Activated CD4-positive, alpha-beta T cell treated with anti-CD3 and anti-CD28 coated beads, Interleukin-2, amount 10 ng/mL, durations not matched to agents 7 days and 5 days (primary cell): Measurements from ENCODE around the gene DIDO1. TPM values are rescaled to one million over a fixed set of nuclear protein-coding genes. Genes with fewer than 3 reads are reported as not detected.
"Not testable (repeated sequence)": the region's sequence is repeated elsewhere in the genome, so short reads cannot be mapped to it uniquely, and the experiment has no call there.

Source experiments
- CTCF ChIA-PET: fragments of 350-600 bp; sonication (Branson Sonifier 250); formaldehyde crosslinking; loops from one replicate; lab custom pipeline; 2021; ENCODE audit warnings: antibody characterized with exemption; lab: Charles Lee
- POLR2A ChIA-PET: fragments of 350-600 bp; sonication (Branson Sonifier 250); formaldehyde crosslinking; loops from one replicate; lab custom pipeline; 2021; ENCODE audit warnings: antibody characterized with exemption; lab: Charles Lee
- DNase-seq: peaks from one replicate; pipeline ENCODE4 v3.0.0-alpha.2; 2020
- H3K27ac Mint-ChIP-seq: one replicate; pipeline ENCODE4 v1.8.0; 2021; ENCODE audit warnings: mild to moderate bottlenecking, moderate library complexity, mixed read lengths
- H3K27me3 Mint-ChIP-seq: one replicate; pipeline ENCODE4 v1.8.0; 2021; ENCODE audit warnings: mixed read lengths
- H3K36me3 Mint-ChIP-seq: one replicate; pipeline ENCODE4 v1.8.0; 2021; ENCODE audit warnings: low read depth, mixed read lengths
- H3K4me1 Mint-ChIP-seq: one replicate; pipeline ENCODE4 v1.8.0; 2021; ENCODE audit warnings: mixed read lengths
- H3K4me3 Mint-ChIP-seq: one replicate; pipeline ENCODE4 v1.8.0; 2021; ENCODE audit warnings: mild to moderate bottlenecking, moderate library complexity, mixed read lengths
- H3K9me3 Mint-ChIP-seq: one replicate; pipeline ENCODE4 v1.8.0; 2021; ENCODE audit warnings: mixed read lengths
- total RNA-seq, 2 experiments: library from RNA; stranded (reverse); gene quantifications; one replicate each; pipeline ENCODE4 v1.2.3, GENCODE V29; 2021

Gene DIDO1
- total RNA-seq, 2 experiments from 2014 or later = 78.3 to 79.4 TPM

DNA sequence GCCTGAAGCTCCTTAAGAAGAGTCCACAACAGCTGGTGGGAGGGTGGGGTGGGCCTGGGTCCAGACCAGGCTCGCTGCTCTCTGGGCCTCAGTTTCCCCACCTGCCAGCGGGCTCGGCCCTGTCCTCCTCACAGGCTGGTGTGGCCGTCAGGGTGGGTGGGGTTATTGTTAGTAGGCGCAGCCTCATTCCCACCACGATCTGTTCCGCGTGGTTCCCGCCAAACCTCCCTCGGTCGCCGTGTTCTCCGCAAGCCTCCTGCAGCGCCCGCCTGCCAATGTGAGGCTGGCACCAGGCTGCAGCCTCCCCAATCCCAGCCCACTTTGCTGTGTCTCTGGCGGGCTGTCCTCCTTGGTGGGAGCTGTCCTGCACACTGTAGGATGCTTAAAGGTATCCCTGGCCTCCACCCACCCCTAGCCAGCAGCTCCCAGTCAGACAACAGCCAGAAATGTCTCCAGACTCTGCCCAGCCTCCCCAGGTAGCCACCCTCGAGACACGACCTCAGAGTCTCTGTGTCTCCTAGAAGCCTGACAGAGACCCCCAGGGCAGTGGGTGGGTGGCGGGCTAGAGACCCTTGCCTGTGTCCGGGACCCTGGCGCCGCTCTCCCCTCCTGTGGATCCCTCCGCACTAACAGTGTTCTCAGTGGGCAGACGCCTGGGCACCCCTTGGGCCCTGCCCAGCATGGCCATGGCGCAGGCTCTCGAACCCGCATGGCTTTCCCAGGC lies 41.5 kb upstream of the DIDO1 start:
- H3K27ac Mint-ChIP-seq = no peak overlapping the region
- no peaks in the 10 kb centered on the region for H3K9me3 Mint-ChIP-seq
- CTCF ChIA-PET = interaction anchor here (1.3 to 1.6 kb wide), 2 partner anchors 10 to 13 kb away, joined by 3 to 5 read pairs; no protein-coding TSS in a partner anchor
- peaks cover 13% of the 10 kb centered on the region for H3K4me1 Mint-ChIP-seq
- POLR2A ChIA-PET = no interaction called here
- no peaks in the 10 kb centered on the region for H3K36me3 Mint-ChIP-seq
- DNase-seq = no peak
- H3K27me3 Mint-ChIP-seq = peaks cover 13% of the 10 kb centered on the region
- H3K4me3 Mint-ChIP-seq = no peak overlapping the region

DNA sequence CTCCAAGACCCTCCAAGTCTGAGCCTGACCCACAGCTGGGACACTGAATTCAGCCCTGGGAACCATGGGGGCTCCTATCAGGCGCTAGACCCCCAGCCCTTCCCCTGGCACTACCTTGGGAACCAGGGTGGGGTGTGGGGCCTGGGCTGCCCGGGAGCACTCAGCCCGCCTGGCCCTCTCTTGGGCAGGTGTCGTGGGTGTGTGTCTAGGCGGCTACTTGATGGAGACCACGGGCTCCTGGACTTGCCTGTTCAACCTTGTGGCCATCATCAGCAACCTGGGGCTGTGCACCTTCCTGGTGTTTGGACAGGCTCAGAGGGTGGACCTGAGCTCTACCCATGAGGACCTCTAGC lies 40.8 kb upstream of the DIDO1 start:
- no peaks in the 10 kb centered on the region for H3K9me3 Mint-ChIP-seq
- H3K36me3 Mint-ChIP-seq = no peaks in the 10 kb centered on the region
- peaks cover 9% of the 10 kb centered on the region for H3K27me3 Mint-ChIP-seq
- ChIA-PET POLR2A (no interaction called here), CTCF (interaction anchor here (0.6 to 1.6 kb wide), 4 partner anchors 10 to 42 kb away, joined by 3 to 5 read pairs (median 3); no protein-coding TSS in a partner anchor)
- H3K4me1 Mint-ChIP-seq = peaks cover 9% of the 10 kb centered on the region
- H3K27ac Mint-ChIP-seq = no peak overlapping the region
- no peak for DNase-seq
- no peak overlapping the region for H3K4me3 Mint-ChIP-seq

DNA sequence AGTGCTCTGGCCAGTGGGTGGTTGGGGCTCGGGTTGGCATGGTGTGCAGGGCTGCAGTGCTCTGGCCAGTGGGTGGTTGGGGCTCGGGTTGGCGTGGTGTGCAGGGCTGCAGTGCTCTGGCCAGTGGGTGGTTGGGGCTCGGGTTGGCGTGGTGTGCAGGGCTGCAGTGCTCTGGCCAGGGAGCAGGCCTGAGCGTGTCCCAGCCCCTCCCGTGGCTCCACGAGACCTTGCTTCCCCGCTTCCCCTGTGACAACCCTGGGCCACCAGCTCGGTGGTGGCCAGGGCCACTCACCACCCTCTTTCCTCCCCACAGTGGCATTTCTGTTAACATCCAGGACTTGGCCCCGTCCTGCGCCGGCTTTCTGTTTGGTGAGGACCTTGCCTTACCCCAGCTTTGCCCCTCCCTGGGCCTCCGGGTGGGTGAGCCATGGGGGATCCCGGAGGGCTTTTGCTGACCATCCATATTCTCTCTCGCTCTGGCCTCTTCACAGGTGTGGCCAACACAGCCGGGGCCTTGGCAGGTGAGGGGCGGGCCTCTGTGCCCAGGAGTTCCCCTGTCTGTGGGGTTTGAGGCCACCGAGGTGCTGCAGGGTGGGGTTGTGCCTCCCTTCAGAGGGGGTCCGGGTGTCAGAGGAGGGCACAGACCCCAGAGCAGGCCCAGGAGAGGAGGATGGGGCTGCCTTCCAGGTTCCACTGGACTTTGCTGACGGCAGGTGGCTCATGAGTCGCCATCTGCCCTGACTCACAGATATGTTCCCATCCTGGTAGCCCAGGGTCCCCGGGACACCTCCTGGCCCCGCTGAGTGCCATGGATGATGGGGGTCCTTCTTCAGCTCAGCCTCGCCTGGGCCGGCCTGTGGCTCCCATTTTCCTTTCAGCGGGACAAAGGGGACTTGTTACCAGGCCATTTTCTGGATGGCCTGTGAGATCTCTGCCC lies 40.2 kb upstream of the DIDO1 start:
- peaks cover 3% of the 10 kb centered on the region for H3K27me3 Mint-ChIP-seq
- no peaks in the 10 kb centered on the region for H3K36me3 Mint-ChIP-seq
- no peaks in the 10 kb centered on the region for H3K9me3 Mint-ChIP-seq
- no peak overlapping the region for H3K27ac Mint-ChIP-seq
- no peak overlapping the region for H3K4me3 Mint-ChIP-seq
- H3K4me1 Mint-ChIP-seq = peaks cover 2% of the 10 kb centered on the region
- DNase-seq = no peak
- ChIA-PET CTCF (interaction anchor here (0.5 to 1.3 kb wide), 4 partner anchors 12 to 92 kb away, joined by 3 to 5 read pairs (median 3); no protein-coding TSS in a partner anchor), POLR2A (no interaction called here)

DNA sequence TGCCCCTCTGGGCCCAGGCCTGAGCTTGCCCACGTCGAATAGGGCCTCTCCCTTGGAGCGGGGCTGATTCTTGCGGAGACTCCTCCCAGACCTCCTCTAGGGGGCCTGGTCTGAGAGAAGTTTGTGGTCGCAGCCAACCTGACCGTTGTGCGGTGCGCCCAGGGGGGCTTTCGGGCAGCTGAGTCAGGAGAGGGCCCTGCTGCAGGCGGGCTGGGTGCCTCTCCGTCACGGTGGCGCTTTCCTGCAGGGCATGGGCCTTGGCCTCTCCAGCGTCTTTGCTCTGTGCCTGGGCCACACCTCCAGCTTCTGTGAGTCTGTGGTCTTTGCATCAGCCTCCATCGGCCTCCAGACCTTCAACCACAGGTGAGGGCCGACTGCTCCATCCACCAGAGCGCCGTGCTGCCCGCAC lies 39.1 kb upstream of the DIDO1 start:
- H3K9me3 Mint-ChIP-seq = no peaks in the 10 kb centered on the region
- H3K27me3 Mint-ChIP-seq = no peaks in the 10 kb centered on the region
- no peak for DNase-seq
- ChIA-PET POLR2A (no interaction called here), CTCF (no interaction called here)
- no peak overlapping the region for H3K27ac Mint-ChIP-seq
- no peaks in the 10 kb centered on the region for H3K4me1 Mint-ChIP-seq
- H3K36me3 Mint-ChIP-seq = no peaks in the 10 kb centered on the region
- no peak overlapping the region for H3K4me3 Mint-ChIP-seq

DNA sequence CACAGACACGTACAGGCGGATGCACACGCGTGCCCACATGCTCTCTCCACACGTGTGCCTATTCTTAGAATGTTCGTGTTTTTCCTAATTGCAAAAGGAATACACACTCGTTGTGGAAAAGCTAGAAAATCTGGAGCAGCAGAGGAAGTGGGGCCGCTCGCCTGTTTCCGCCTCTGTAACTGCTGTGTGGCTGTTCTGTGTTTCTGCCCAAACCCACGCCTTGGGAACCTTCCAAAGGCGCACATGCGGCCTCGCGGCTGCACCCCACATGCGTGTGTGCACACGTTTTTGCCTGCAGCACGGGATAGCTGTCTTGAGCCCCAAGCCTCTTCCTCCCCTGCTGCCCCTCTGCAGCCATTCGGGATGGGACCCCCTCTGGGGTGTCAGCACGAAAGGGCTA lies 38.4 kb upstream of the DIDO1 start:
- no peak for DNase-seq
- H3K27me3 Mint-ChIP-seq = no peaks in the 10 kb centered on the region
- no peak overlapping the region for H3K4me3 Mint-ChIP-seq
- H3K4me1 Mint-ChIP-seq = peaks cover under 1% of the 10 kb centered on the region
- H3K36me3 Mint-ChIP-seq = no peaks in the 10 kb centered on the region
- H3K9me3 Mint-ChIP-seq = no peaks in the 10 kb centered on the region
- ChIA-PET CTCF (interaction anchor here (1.9 kb wide), 1 partner anchor 8 kb away, joined by 7 read pairs; no protein-coding TSS in a partner anchor), POLR2A (no interaction called here)
- no peak overlapping the region for H3K27ac Mint-ChIP-seq

DNA sequence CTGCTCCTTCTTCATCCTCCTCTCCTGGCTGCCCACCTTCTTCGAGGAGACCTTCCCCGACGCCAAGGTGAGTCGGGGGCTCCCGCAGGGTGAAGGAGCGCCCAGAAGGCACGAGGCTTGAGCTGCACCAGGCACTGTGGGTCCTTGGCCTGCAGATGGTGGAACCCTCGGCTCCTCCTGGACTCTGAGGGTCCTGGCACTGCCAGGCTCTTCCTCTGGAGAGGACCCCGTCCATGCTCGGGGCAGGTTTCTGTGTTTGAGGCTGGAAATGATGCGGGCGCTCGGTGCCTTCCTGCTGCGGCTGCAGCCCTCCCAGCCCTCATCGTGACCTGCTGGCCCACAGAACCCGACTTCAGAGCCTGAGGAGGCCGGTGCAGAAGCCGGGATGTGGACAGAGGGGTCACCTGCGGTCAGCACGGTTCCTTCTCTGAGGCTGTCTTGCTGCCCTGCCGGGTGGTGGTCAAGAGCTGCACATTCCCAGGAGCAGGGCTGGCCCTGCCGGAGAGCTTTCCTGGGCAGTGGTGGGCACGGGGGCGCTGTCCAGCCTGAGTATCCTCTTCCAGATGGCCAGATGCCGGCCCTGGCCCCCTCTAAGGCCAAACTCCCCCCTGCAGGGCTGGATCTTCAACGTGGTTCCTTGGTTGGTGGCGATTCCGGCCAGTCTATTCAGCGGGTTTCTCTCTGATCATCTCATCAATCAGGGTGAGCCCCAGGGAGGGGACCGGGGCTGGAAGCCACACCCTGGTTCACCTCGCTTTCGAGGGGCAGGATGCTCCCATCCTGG lies 37.5 kb upstream of the DIDO1 start:
- Mint-ChIP-seq H3K36me3 (no peaks in the 10 kb centered on the region), H3K27me3 (no peaks in the 10 kb centered on the region), H3K9me3 (no peaks in the 10 kb centered on the region), H3K27ac (no peak overlapping the region), H3K4me1 (peaks cover 6% of the 10 kb centered on the region), H3K4me3 (no peak overlapping the region)
- ChIA-PET CTCF (interaction anchor here (1.2 to 1.9 kb wide), 2 partner anchors 9 to 14 kb away, joined by 4 to 7 read pairs; no protein-coding TSS in a partner anchor), POLR2A (no interaction called here)
- DNase-seq = no peak

DNA sequence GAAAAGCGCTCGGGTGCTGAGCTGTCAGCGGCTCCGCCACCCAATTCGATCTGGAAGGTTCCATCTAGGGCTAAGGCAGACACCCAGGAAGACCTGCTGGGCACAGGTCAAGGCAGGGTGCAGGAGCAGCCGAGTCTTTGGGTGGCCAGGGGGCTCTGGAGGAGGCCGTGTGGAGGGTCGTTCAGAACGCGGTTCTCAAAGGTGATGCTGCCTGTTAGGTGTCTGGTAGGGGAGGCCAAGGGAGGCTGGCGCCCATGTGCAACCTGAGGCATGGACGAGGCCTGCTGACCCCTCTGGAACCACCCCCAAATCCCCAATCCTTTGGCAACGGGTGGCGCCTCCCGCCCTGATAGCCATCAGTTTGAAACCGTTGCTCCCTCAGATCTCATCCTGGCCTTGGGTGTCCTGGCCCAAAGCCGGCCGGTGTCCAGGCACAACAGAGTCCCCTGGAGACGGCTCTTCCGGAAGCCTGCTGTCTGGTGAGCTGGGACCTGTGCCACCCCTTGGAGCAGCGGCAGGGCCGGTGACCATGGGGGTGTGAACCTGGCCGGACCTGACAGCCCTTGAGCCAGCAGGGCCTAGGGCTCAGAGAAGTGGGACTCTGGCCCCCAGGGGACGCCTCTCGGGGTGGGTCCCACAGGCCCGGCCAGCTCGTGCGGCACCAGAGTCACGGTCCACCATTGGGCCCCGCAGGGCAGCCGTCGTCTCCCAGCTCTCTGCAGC lies 36.7 kb upstream of the DIDO1 start:
- Mint-ChIP-seq H3K27ac (no peak overlapping the region), H3K27me3 (no peaks in the 10 kb centered on the region), H3K4me3 (no peak overlapping the region), H3K9me3 (no peaks in the 10 kb centered on the region), H3K4me1 (peaks cover 6% of the 10 kb centered on the region), H3K36me3 (no peaks in the 10 kb centered on the region)
- DNase-seq = no peak
- CTCF ChIA-PET = interaction anchor here (1.2 to 1.9 kb wide), 2 partner anchors 10 to 15 kb away, joined by 4 to 7 read pairs; no protein-coding TSS in a partner anchor
- POLR2A ChIA-PET = no interaction called here

DNA sequence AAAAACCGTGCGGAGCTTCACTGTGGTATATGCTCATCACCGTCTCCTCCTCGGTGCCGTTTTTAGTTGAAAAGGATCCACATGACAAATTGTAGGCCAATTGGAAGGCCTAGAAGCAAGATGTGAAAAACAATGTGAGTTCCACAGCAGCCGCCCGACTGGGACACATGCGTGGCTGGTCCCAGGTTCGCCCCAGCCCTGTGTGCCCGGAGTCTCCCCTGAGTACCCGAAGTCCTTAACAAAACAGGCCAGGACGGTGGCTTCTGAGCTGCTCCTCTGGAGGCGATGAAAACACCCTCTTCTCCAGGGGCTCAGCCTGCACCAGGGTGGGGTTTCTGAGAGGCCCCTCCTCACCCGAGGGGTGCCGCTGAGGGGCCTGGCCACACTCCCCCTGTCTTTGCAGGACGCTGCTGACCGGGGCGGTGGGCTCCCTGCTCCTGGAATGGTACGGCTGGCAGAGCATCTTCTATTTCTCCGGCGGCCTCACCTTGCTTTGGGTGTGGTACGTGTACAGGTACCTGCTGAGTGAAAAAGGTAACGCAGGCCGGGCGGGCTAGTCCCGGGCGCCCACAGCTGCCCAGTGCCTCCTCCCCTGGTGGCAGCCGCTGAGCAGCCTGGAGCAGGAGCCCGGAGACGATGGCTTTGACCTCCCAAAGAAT lies 36.0 kb upstream of the DIDO1 start:
- POLR2A ChIA-PET = no interaction called here
- Mint-ChIP-seq H3K27me3 (no peaks in the 10 kb centered on the region), H3K4me1 (peaks cover 6% of the 10 kb centered on the region), H3K9me3 (no peaks in the 10 kb centered on the region), H3K36me3 (peaks cover 2% of the 10 kb centered on the region), H3K4me3 (no peak overlapping the region), H3K27ac (no peak overlapping the region)
- CTCF ChIA-PET = no interaction called here
- DNase-seq = no peak

DNA sequence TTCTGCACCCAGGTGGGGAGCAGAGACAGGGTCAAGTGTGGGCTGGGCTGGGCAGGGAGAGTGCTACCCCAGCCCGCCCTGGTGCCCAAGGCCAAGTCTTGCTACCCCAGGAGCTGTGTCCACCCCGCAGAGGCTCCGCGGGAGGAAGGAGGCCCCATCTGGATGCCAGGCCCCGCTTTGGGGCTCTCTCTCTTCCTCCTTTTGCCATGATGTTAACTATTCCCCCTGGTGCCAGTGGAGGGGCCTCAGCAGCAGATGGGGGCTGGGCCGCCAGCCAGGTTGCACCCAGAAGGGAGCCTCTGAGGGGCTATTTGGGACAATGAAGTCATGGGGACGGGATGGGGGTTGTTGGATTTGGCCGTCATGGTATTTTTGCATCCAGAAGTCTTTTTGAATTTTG lies 35.5 kb upstream of the DIDO1 start:
- ChIA-PET CTCF (no interaction called here), POLR2A (no interaction called here)
- Mint-ChIP-seq H3K27me3 (no peaks in the 10 kb centered on the region), H3K4me1 (peaks cover 6% of the 10 kb centered on the region), H3K4me3 (no peak overlapping the region), H3K36me3 (peaks cover 2% of the 10 kb centered on the region), H3K27ac (peak overlapping the region; percentile 36), H3K9me3 (no peaks in the 10 kb centered on the region)
- DNase-seq = no peak

DNA sequence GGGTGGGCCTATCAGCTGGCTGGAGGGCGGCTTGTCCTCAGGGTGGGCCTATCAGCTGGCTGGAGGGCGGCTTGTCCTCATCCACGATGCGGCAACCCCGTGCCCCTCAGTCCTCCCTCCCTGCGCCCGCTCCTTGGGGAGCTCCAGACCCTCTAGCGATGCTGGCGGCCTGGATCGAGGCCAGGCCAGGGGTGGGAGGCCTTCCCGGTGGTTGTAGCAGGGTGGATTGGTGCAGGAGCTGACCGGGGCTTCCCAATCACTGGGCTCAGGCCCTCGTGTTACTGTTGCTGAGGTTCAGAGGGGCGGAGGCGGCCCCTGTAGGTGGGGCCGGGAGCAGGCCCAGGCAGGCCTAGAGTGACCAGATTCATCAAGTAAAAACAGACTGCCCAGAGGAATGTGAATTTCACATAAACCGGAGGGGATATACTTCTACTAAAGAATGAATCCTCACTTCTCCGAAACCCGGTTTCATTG lies 35.0 kb upstream of the DIDO1 start:
- no peak overlapping the region for H3K4me3 Mint-ChIP-seq
- POLR2A ChIA-PET = no interaction called here
- H3K36me3 Mint-ChIP-seq = peaks cover 2% of the 10 kb centered on the region
- H3K27ac Mint-ChIP-seq = no peak overlapping the region
- CTCF ChIA-PET = no interaction called here
- H3K27me3 Mint-ChIP-seq = no peaks in the 10 kb centered on the region
- DNase-seq = no peak
- H3K9me3 Mint-ChIP-seq = no peaks in the 10 kb centered on the region
- H3K4me1 Mint-ChIP-seq = peaks cover 6% of the 10 kb centered on the region

DNA sequence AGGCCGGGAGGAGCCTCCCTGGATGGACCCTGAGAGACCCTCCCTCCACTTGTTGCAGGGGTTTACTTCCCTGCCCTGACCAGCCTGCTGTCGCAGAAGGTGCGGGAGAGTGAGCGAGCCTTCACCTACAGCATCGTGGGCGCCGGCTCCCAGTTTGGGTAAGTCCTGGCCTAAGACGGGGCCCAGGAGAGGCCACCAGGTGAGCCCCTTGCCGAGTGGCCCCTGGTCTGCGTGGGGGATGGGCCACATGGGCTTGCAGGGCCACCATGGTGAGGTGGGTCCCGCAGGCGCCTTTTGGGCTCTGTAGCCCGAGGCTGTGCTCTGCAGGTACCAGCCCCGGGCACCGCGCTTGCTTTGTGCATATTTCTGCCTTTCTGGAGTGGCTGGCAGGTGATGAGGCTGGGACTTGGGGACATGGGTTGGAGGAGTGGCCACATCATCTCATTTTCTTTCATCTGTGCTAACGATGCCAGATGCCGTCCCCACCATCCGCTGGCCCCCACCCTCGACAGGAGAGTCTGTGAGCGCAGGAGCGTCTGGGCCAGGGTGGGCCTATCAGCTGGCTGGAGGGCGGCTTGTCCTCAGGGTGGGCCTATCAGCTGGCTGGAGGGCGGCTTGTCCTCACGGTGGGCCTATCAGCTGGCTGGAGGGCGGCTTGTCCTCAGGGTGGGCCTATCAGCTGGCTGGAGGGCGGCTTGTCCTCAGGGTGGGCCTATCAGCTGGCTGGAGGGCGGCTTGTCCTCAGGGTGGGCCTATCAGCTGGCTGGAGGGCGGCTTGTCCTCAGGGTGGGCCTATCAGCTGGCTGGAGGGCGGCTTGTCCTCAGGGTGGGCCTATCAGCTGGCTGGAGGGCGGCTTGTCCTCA lies 34.4 kb upstream of the DIDO1 start:
- H3K27me3 Mint-ChIP-seq, H3K4me3 Mint-ChIP-seq, H3K4me1 Mint-ChIP-seq, POLR2A ChIA-PET, H3K9me3 Mint-ChIP-seq, H3K36me3 Mint-ChIP-seq, H3K27ac Mint-ChIP-seq, DNase-seq: not testable (repeated sequence)
- CTCF ChIA-PET = interaction anchor here (2.0 kb wide), 1 partner anchor 12 kb away, joined by 7 read pairs; no protein-coding TSS in a partner anchor
